ENCODE measurements around the gene EGFR.

Gene EGFR

GRCh38 chr7:55085511-55086412, 66.9 kb downstream of the EGFR start:
- no peak for DNase-seq

- peak; percentile 17 for DNase-seq
Observed at GRCh38 chr7:55086413-55087201, 67.8 kb downstream of the EGFR start.

- no peak for DNase-seq
Observed at GRCh38 chr7:55087521-55087961, 68.7 kb downstream of the EGFR start.

- DNase-seq: no peak
Observed at GRCh38 chr7:55088107-55088506, 69.3 kb downstream of the EGFR start.

GRCh38 chr7:55088620-55089019, 69.8 kb downstream of the EGFR start:
- DNase-seq: no peak

- DNase-seq: no peak
Observed at GRCh38 chr7:55092186-55092974, 73.6 kb downstream of the EGFR start.

GRCh38 chr7:55092975-55093373, 74.2 kb downstream of the EGFR start:
- DNase-seq: no peak

GRCh38 chr7:55093674-55094073, 74.9 kb downstream of the EGFR start:
- no peak for DNase-seq

GRCh38 chr7:55094092-55094690, 75.4 kb downstream of the EGFR start:
- no peak for DNase-seq

- DNase-seq: no peak
Observed at GRCh38 chr7:55095672-55096071, 76.9 kb downstream of the EGFR start.

- DNase-seq: no peak
Observed at GRCh38 chr7:55096323-55096722, 77.5 kb downstream of the EGFR start.

- DNase-seq: no peak
Observed at GRCh38 chr7:55097100-55097499, 78.3 kb downstream of the EGFR start.

- DNase-seq: no peak
Observed at GRCh38 chr7:55099066-55099820, 80.4 kb downstream of the EGFR start.

- DNase-seq: no peak
Observed at GRCh38 chr7:55099821-55100543, 81.2 kb downstream of the EGFR start.

GRCh38 chr7:55100544-55101327, 81.9 kb downstream of the EGFR start:
- DNase-seq: no peak

- DNase-seq: no peak
Observed at GRCh38 chr7:55101359-55101758, 82.5 kb downstream of the EGFR start.

- no peak for DNase-seq
Observed at GRCh38 chr7:55104123-55104522, 85.3 kb downstream of the EGFR start.

GRCh38 chr7:55104712-55105433, 86.1 kb downstream of the EGFR start:
- no peak for DNase-seq

- no peak for DNase-seq
Observed at GRCh38 chr7:55105952-55106351, 87.1 kb downstream of the EGFR start.

- DNase-seq: no peak
Observed at GRCh38 chr7:55107946-55108345, 89.1 kb downstream of the EGFR start.

Data from activated CD4-positive, alpha-beta T cell treated with anti-CD3 and anti-CD28 coated beads for 48 hours (primary cell).